WTC11 (cell line): ENCODE results near the gene BRSK1.

Experiments used
- ATF1 ChIP-seq: sonication (generic); formaldehyde crosslinking; IDR thresholded peaks from 2 replicates; pipeline ENCODE4 v1.8.1; 2023; ENCODE audit warnings: mild to moderate bottlenecking, moderate library complexity, missing genetic modification reagents
- CBFB ChIP-seq: sonication (generic); formaldehyde crosslinking; IDR thresholded peaks from 2 replicates; pipeline ENCODE4 v1.8.1; 2022; ENCODE audit warnings: mild to moderate bottlenecking, low read depth, missing genetic modification reagents
- CREB1 ChIP-seq: sonication (generic); formaldehyde crosslinking; IDR thresholded peaks from 2 replicates; pipeline ENCODE4 v1.8.0; 2023; ENCODE audit warnings: mild to moderate bottlenecking, missing genetic modification reagents
- CTCF ChIP-seq: fragments of 200-600 bp; IDR thresholded peaks from 2 replicates; pipeline ENCODE4 v1.8.0; 2022; ENCODE audit warnings: antibody characterized with exemption
- FOXP1 ChIP-seq: sonication (generic); formaldehyde crosslinking; IDR thresholded peaks from 2 replicates; pipeline ENCODE4 v1.8.0; 2022; ENCODE audit warnings: missing genetic modification reagents, mild to moderate bottlenecking, moderate library complexity, borderline replicate concordance
- USF1 ChIP-seq: sonication (generic); formaldehyde crosslinking; IDR thresholded peaks from 2 replicates; pipeline ENCODE4 v1.8.0; 2022; ENCODE audit warnings: mild to moderate bottlenecking, missing genetic modification reagents
- ZNF138 ChIP-seq: sonication (generic); formaldehyde crosslinking; conservative IDR thresholded peaks from 2 replicates; pipeline ENCODE4 v1.8.1; 2022; ENCODE audit warnings: mild to moderate bottlenecking, moderate library complexity, missing genetic modification reagents
- ZNF396 ChIP-seq: fragments of 250-450 bp; sonication (Bioruptor Pico); IDR thresholded peaks from 2 replicates; pipeline ENCODE4 v1.8.0; 2021; ENCODE audit warnings: mild to moderate bottlenecking, moderate library complexity, borderline replicate concordance
- TF ChIP-seq, protein P1 (sequence below): sonication (generic); formaldehyde crosslinking; IDR thresholded peaks from 2 replicates; pipeline ENCODE4 v1.8.1; 2022; ENCODE audit warnings: mild to moderate bottlenecking, missing genetic modification reagents, moderate library complexity, borderline replicate concordance
- TF ChIP-seq, protein P2 (sequence below): sonication (generic); formaldehyde crosslinking; IDR thresholded peaks from 2 replicates; pipeline ENCODE4 v1.8.1; 2023; ENCODE audit warnings: mild to moderate bottlenecking, missing genetic modification reagents, moderate library complexity
- TF ChIP-seq, protein P3 (sequence below): sonication (generic); formaldehyde crosslinking; IDR thresholded peaks from 2 replicates; pipeline ENCODE4 v1.8.1; 2023; ENCODE audit warnings: mild to moderate bottlenecking, moderate library complexity, missing genetic modification reagents

DNA sequence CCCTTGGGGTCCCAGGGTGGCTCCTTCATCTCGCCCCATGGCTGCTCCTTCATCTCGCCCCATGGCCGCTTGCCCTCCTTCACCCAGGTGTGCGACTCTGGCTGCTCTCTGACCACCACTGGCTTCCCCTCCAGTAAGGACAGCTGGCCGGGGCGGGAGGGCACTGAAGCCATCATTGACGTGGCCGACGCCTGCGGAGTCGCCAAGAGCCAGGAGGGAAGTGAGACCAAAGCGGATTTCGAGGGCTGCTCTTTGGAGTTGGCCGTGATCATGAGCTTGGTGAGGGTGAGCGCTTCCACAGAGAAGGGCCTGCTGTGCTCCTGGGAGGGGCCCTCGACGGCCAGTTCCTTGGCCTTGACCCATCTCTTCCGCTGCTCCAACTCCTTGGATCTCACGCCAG is 74.7 kb downstream of the BRSK1 start:
- no peak for TF ChIP-seq ZNF396 (CRISPR knock-in tag)
- no peak for TF ChIP-seq CTCF
- TF ChIP-seq, protein P1, sequence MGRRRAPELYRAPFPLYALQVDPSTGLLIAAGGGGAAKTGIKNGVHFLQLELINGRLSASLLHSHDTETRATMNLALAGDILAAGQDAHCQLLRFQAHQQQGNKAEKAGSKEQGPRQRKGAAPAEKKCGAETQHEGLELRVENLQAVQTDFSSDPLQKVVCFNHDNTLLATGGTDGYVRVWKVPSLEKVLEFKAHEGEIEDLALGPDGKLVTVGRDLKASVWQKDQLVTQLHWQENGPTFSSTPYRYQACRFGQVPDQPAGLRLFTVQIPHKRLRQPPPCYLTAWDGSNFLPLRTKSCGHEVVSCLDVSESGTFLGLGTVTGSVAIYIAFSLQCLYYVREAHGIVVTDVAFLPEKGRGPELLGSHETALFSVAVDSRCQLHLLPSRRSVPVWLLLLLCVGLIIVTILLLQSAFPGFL (CRISPR knock-in tag), result no peak
- no peak for TF ChIP-seq FOXP1 (CRISPR knock-in tag)
- no peak for TF ChIP-seq CREB1
- TF ChIP-seq, protein P2, sequence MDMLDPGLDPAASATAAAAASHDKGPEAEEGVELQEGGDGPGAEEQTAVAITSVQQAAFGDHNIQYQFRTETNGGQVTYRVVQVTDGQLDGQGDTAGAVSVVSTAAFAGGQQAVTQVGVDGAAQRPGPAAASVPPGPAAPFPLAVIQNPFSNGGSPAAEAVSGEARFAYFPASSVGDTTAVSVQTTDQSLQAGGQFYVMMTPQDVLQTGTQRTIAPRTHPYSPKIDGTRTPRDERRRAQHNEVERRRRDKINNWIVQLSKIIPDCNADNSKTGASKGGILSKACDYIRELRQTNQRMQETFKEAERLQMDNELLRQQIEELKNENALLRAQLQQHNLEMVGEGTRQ, result no peak
- TF ChIP-seq USF1 (CRISPR knock-in tag), result no peak
- TF ChIP-seq, protein P3, sequence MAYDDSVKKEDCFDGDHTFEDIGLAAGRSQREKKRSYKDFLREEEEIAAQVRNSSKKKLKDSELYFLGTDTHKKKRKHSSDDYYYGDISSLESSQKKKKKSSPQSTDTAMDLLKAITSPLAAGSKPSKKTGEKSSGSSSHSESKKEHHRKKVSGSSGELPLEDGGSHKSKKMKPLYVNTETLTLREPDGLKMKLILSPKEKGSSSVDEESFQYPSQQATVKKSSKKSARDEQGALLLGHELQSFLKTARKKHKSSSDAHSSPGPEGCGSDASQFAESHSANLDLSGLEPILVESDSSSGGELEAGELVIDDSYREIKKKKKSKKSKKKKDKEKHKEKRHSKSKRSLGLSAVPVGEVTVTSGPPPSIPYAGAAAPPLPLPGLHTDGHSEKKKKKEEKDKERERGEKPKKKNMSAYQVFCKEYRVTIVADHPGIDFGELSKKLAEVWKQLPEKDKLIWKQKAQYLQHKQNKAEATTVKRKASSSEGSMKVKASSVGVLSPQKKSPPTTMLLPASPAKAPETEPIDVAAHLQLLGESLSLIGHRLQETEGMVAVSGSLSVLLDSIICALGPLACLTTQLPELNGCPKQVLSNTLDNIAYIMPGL (CRISPR knock-in tag), result no peak
- no peak for TF ChIP-seq ATF1 (CRISPR knock-in tag)
- TF ChIP-seq CBFB (CRISPR knock-in tag), result no peak
- TF ChIP-seq ZNF138 (CRISPR knock-in tag), result no peak
